Measurements from ENCODE around the gene CENATAC. TPM values are rescaled to one million over a fixed set of nuclear protein-coding genes. Genes with fewer than 3 reads are reported as not detected.

Gene CENATAC
- total and polyA plus RNA-seq, 9 of the 15 experiments (the other 6 are each of a cell fraction or from before 2014, with no cell fraction given): 2.4 to 25.5 (median 13.7) TPM

DNA sequence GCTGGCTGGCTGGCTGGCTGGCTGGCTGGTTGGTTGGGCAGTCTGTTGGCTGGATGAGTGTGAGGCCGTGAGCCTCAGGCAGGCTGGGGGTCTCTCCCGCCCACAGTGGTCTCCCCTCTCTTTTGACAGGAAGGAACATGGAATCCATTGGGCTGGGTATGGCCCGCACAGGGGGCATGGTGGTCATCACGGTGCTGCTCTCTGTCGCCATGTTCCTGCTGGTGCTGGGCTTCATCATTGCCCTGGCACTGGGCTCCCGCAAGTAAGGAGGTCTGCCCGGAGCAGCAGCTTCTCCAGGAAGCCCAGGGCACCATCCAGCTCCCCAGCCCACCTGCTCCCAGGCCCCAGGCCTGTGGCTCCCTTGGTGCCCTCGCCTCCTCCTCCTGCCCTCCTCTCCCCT is 40.0 kb upstream of the CENATAC start:
- H3K36me3 ChIP-seq (ENCODE audit: control insufficient read depth, insufficient read depth, low read length): no peaks in the 10 kb centered on the region
- in situ Hi-C loops (cut with MboI): no loop called here
- H3K27me3 ChIP-seq (ENCODE audit: control insufficient read depth in 2 of 2, insufficient read depth in 2 of 2, low read length in 2 of 2): peaks cover 8 to 27% of the 10 kb centered on the region in 2 experiments; a peak in 4 of 5 replicates
- H4K20me1 ChIP-seq (replicated peaks; ENCODE audit: control insufficient read depth, insufficient read depth, low read length): no peaks in the 10 kb centered on the region; the same call in none of the 2 replicates
- H3K4me1 ChIP-seq (replicated peaks in 1 of 2; ENCODE audit: control insufficient read depth in 2 of 2, insufficient read depth in 2 of 2, low read length in 2 of 2): peaks cover 0 to 22% of the 10 kb centered on the region in 2 experiments; a peak in 3 of 5 replicates
- no peak overlapping the region for H2AFZ ChIP-seq (ENCODE audit: low read depth, low read length)
- FAIRE-seq: no peak
- no peak for TF ChIP-seq DNMT1 (IDR thresholded peaks at IDR 0.05)
- no peak for TF ChIP-seq DPF2 (IDR thresholded peaks at IDR 0.05)
- no peaks in the 10 kb centered on the region for H3K79me2 ChIP-seq (ENCODE audit: control insufficient read depth, insufficient read depth, low read length)
- CTCF ChIA-PET (ENCODE audit: low intra/inter-chr PET ratio): interaction anchor here (2.8 kb wide), 1 partner anchor 51 kb away, joined by 18 read pairs; no protein-coding TSS in a partner anchor
- no peak overlapping the region for H3K27ac ChIP-seq (ENCODE audit: extremely low read depth, low read depth, low read length)
- POLR2A ChIA-PET: interaction anchor here (0.6 kb wide), 2 partner anchors 49 to 72 kb away, joined by 3 read pairs; no protein-coding TSS in a partner anchor
- BruUV-seq (replicated peaks): no TSS peak
- H3K9me1 ChIP-seq (ENCODE audit: control insufficient read depth, insufficient read depth, low read length): no peaks in the 10 kb centered on the region
- ATAC-seq: no peak
- H3K4me2 ChIP-seq (ENCODE audit: insufficient read depth, low read length): no peak overlapping the region
- intact Hi-C loops (cut with micrococcal nuclease): loop anchor here (2.0 to 10.0 kb wide), 2 partner anchors 29 to 303 kb away; no protein-coding TSS in a partner anchor
- H3K9me3 ChIP-seq (replicated peaks; ENCODE audit: control insufficient read depth, insufficient read depth, low read depth, low read length): no peaks in the 10 kb centered on the region
- peak overlapping the region in 1 of 2 experiments; percentile 64; a peak in 2 of 4 replicates for H3K9ac ChIP-seq (ENCODE audit: insufficient read depth in 1 of 2, low read depth in 2 of 2, low read length in 2 of 2)
- H3K4me3 ChIP-seq: no peak overlapping the region
- 17% methylated on average over 5 of the region's 8 CpGs for WGBS (ENCODE audit: insufficient coverage, low coverage, missing lambda C conversion rate)
- no peak for DNase-seq (ENCODE audit: extremely low read depth in 1 of 4, low spot score in 3 of 4)

DNA sequence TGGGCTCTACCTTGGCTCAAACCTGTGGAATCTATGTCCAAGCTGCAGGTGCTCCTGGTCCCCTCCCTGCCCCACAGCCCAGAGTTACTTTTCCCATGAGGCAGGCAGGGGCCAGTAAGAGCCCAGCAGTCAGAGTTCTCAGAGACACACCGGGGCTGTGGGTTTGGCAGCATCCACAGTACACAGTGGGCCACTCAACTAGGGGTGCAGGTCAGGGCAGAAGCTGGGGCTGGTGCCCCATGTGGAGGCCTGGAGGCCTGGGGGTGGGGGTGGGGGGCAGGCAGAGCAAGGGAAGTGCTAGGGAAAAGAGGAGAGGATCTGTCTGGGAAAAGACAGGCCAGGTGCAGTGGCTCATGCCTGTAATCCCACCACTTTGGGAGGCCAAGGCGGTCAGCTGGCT is 39.4 kb upstream of the CENATAC start:
- H3K27me3 ChIP-seq (ENCODE audit: control insufficient read depth in 2 of 2, insufficient read depth in 2 of 2, low read length in 2 of 2): peaks cover 5 to 27% of the 10 kb centered on the region in 2 experiments; a peak in 4 of 5 replicates
- DNase-seq (ENCODE audit: extremely low read depth in 1 of 4, low spot score in 3 of 4) (no peak), ATAC-seq (no peak), FAIRE-seq (no peak)
- POLR2A ChIA-PET: interaction anchor here (0.6 kb wide), 1 partner anchor 168 kb away, joined by 3 read pairs; no protein-coding TSS in a partner anchor
- WGBS (ENCODE audit: insufficient coverage, low coverage, missing lambda C conversion rate): 13% methylated on average over 2 of the region's 2 CpGs
- peaks cover 0 to 22% of the 10 kb centered on the region in 2 experiments; a peak in 3 of 5 replicates for H3K4me1 ChIP-seq (replicated peaks in 1 of 2; ENCODE audit: control insufficient read depth in 2 of 2, insufficient read depth in 2 of 2, low read length in 2 of 2)
- H4K20me1 ChIP-seq (replicated peaks; ENCODE audit: control insufficient read depth, insufficient read depth, low read length): no peaks in the 10 kb centered on the region; the same call in none of the 2 replicates
- H3K4me3 ChIP-seq: no peak overlapping the region
- CTCF ChIA-PET (ENCODE audit: low intra/inter-chr PET ratio): no interaction called here
- no peaks in the 10 kb centered on the region for H3K79me2 ChIP-seq (ENCODE audit: control insufficient read depth, insufficient read depth, low read length)
- no peaks in the 10 kb centered on the region for H3K9me3 ChIP-seq (replicated peaks; ENCODE audit: control insufficient read depth, insufficient read depth, low read depth, low read length)
- no peak overlapping the region for H3K4me2 ChIP-seq (ENCODE audit: insufficient read depth, low read length)
- no TSS peak for BruUV-seq (replicated peaks)
- intact Hi-C loops (cut with micrococcal nuclease): loop anchor here (10.0 kb wide), 1 partner anchor 304 kb away; no protein-coding TSS in a partner anchor
- in situ Hi-C loops (cut with MboI): no loop called here
- H3K9me1 ChIP-seq (ENCODE audit: control insufficient read depth, insufficient read depth, low read length): no peaks in the 10 kb centered on the region
- H3K9ac ChIP-seq (ENCODE audit: insufficient read depth in 1 of 2, low read depth in 2 of 2, low read length in 2 of 2): no peak overlapping the region
- H3K27ac ChIP-seq (ENCODE audit: extremely low read depth, low read depth, low read length): no peak overlapping the region
- H2AFZ ChIP-seq (ENCODE audit: low read depth, low read length): no peak overlapping the region
- no peaks in the 10 kb centered on the region for H3K36me3 ChIP-seq (ENCODE audit: control insufficient read depth, insufficient read depth, low read length)
- no peak for TF ChIP-seq ZNF174 (CRISPR knock-in tag; IDR thresholded peaks at IDR 0.05)
- no peak for TF ChIP-seq MECOM (CRISPR knock-in tag; IDR thresholded peaks at IDR 0.05)
- no peak for TF ChIP-seq ELF2 (CRISPR knock-in tag; IDR thresholded peaks at IDR 0.05)
- TF ChIP-seq, protein P1, sequence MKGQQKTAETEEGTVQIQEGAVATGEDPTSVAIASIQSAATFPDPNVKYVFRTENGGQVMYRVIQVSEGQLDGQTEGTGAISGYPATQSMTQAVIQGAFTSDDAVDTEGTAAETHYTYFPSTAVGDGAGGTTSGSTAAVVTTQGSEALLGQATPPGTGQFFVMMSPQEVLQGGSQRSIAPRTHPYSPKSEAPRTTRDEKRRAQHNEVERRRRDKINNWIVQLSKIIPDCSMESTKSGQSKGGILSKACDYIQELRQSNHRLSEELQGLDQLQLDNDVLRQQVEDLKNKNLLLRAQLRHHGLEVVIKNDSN (CRISPR knock-in tag; IDR thresholded peaks at IDR 0.05): no peak
- no peak for TF ChIP-seq ZNF436 (CRISPR knock-in tag; IDR thresholded peaks at IDR 0.05)
- TF ChIP-seq, protein P2, sequence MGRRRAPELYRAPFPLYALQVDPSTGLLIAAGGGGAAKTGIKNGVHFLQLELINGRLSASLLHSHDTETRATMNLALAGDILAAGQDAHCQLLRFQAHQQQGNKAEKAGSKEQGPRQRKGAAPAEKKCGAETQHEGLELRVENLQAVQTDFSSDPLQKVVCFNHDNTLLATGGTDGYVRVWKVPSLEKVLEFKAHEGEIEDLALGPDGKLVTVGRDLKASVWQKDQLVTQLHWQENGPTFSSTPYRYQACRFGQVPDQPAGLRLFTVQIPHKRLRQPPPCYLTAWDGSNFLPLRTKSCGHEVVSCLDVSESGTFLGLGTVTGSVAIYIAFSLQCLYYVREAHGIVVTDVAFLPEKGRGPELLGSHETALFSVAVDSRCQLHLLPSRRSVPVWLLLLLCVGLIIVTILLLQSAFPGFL (CRISPR knock-in tag; IDR thresholded peaks at IDR 0.05): no peak
- TF ChIP-seq, protein P3, sequence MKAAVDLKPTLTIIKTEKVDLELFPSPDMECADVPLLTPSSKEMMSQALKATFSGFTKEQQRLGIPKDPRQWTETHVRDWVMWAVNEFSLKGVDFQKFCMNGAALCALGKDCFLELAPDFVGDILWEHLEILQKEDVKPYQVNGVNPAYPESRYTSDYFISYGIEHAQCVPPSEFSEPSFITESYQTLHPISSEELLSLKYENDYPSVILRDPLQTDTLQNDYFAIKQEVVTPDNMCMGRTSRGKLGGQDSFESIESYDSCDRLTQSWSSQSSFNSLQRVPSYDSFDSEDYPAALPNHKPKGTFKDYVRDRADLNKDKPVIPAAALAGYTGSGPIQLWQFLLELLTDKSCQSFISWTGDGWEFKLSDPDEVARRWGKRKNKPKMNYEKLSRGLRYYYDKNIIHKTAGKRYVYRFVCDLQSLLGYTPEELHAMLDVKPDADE (conservative IDR thresholded peaks at IDR 0.05; ENCODE audit: control insufficient read depth, low read depth, low read length): no peak
- TF ChIP-seq TBP (optimal IDR thresholded peaks at IDR 0.05; ENCODE audit: low read depth, low read length): no peak
- TF ChIP-seq TGIF2 (CRISPR knock-in tag; IDR thresholded peaks at IDR 0.05): no peak
- TF ChIP-seq CCAR2 (IDR thresholded peaks at IDR 0.05; ENCODE audit: low read depth, low read length): no peak
- TF ChIP-seq EZH2 (IDR thresholded peaks at IDR 0.05; ENCODE audit: borderline replicate concordance, low read depth, low read length): no peak
